HEK293 (cell line): ENCODE data around the gene PPIA.
A peak's percentile ranks its signal among the peaks of the same experiment; 100 is the strongest.

Experiments
- BCL6B ChIP-seq: fragments of 450-650 bp; formaldehyde crosslinking; IDR thresholded peaks from 2 replicates; pipeline ENCODE4 v1.5.1; 2017; ENCODE audit warnings: missing biosample characterization, missing genetic modification characterization
- EGR2 ChIP-seq: fragments of 450-650 bp; formaldehyde crosslinking; IDR thresholded peaks from 2 replicates; pipeline ENCODE4 v1.5.1; 2016; ENCODE audit warnings: low read depth, missing biosample characterization, missing genetic modification characterization
- GLIS2 ChIP-seq: fragments of 450-650 bp; formaldehyde crosslinking; IDR thresholded peaks from 2 replicates; pipeline ENCODE4 v1.5.1; 2016; ENCODE audit warnings: missing biosample characterization, missing genetic modification characterization
- HIC1 ChIP-seq: fragments of 450-650 bp; formaldehyde crosslinking; IDR thresholded peaks from 2 replicates; pipeline ENCODE4 v1.5.1; 2016; ENCODE audit warnings: missing biosample characterization, missing genetic modification characterization
- HOXA7 ChIP-seq: sonication (generic); formaldehyde crosslinking; IDR thresholded peaks from 2 replicates; pipeline ENCODE4 v1.8.1; 2022; ENCODE audit warnings: missing genetic modification reagents, borderline replicate concordance
- KLF7 ChIP-seq: fragments of 450-650 bp; formaldehyde crosslinking; IDR thresholded peaks from 2 replicates; pipeline ENCODE4 v1.5.1; 2016; ENCODE audit warnings: missing biosample characterization, missing genetic modification characterization, borderline replicate concordance
- KLF9 ChIP-seq: fragments of 450-650 bp; formaldehyde crosslinking; IDR thresholded peaks from 2 replicates; pipeline ENCODE4 v1.5.1; 2016; ENCODE audit warnings: missing biosample characterization, missing genetic modification characterization, low read depth
- REST ChIP-seq: fragments of 450-650 bp; formaldehyde crosslinking; IDR thresholded peaks from 2 replicates; pipeline ENCODE4 v1.5.1; 2016; ENCODE audit warnings: missing biosample characterization, missing genetic modification characterization
- YY2 ChIP-seq: fragments of 450-650 bp; formaldehyde crosslinking; IDR thresholded peaks from 2 replicates; pipeline ENCODE4 v1.5.1; 2016; ENCODE audit warnings: missing biosample characterization, missing genetic modification characterization
- ZBTB17 ChIP-seq: fragments of 450-650 bp; formaldehyde crosslinking; IDR thresholded peaks from 2 replicates; pipeline ENCODE4 v1.5.1; 2016; ENCODE audit warnings: missing biosample characterization, missing genetic modification characterization
- ZBTB8A ChIP-seq: fragments of 450-650 bp; formaldehyde crosslinking; IDR thresholded peaks from 2 replicates; pipeline ENCODE4 v1.5.1; 2016; ENCODE audit warnings: missing biosample characterization, missing genetic modification characterization
- ZFHX2 ChIP-seq: fragments of 450-650 bp; formaldehyde crosslinking; conservative IDR thresholded peaks from 2 replicates; pipeline ENCODE4 v1.5.1; 2016; ENCODE audit warnings: missing biosample characterization, missing genetic modification characterization
- ZNF138 ChIP-seq: fragments of 450-650 bp; formaldehyde crosslinking; IDR thresholded peaks from 2 replicates; pipeline ENCODE4 v1.5.1; 2016; ENCODE audit warnings: missing biosample characterization, missing genetic modification characterization, borderline replicate concordance
- ZNF146 ChIP-seq: fragments of 450-650 bp; formaldehyde crosslinking; IDR thresholded peaks from 2 replicates; pipeline ENCODE4 v1.5.1; 2016; ENCODE audit warnings: missing biosample characterization, missing genetic modification characterization
- ZNF155 ChIP-seq: fragments of 450-650 bp; formaldehyde crosslinking; IDR thresholded peaks from 2 replicates; pipeline ENCODE4 v1.5.1; 2016; ENCODE audit warnings: missing biosample characterization, missing genetic modification characterization
- ZNF184 ChIP-seq: fragments of 450-650 bp; IDR thresholded peaks from 2 replicates; pipeline ENCODE4 v1.5.1; 2018; ENCODE audit warnings: missing biosample characterization, mild to moderate bottlenecking, missing genetic modification characterization
- ZNF211 ChIP-seq: fragments of 450-650 bp; formaldehyde crosslinking; IDR thresholded peaks from 2 replicates; pipeline ENCODE4 v1.5.1; 2016; ENCODE audit warnings: low read depth, missing biosample characterization, missing genetic modification characterization
- ZNF248 ChIP-seq: fragments of 450-650 bp; formaldehyde crosslinking; IDR thresholded peaks from 2 replicates; pipeline ENCODE4 v1.5.1; 2017; ENCODE audit warnings: missing biosample characterization, missing genetic modification characterization
- ZNF292 ChIP-seq: fragments of 450-650 bp; formaldehyde crosslinking; IDR thresholded peaks from 2 replicates; pipeline ENCODE4 v1.5.1; 2016; ENCODE audit warnings: low read depth, missing biosample characterization, missing genetic modification characterization, borderline replicate concordance
- ZNF335 ChIP-seq: fragments of 450-650 bp; formaldehyde crosslinking; conservative IDR thresholded peaks from 2 replicates; pipeline ENCODE4 v1.5.1; 2016; ENCODE audit warnings: missing biosample characterization, missing genetic modification characterization
- ZNF350 ChIP-seq: fragments of 450-650 bp; formaldehyde crosslinking; IDR thresholded peaks from 2 replicates; pipeline ENCODE4 v1.5.0; 2017; ENCODE audit warnings: missing biosample characterization, mild to moderate bottlenecking, missing genetic modification characterization
- ZNF391 ChIP-seq: fragments of 450-650 bp; formaldehyde crosslinking; IDR thresholded peaks from 2 replicates; pipeline ENCODE4 v1.5.1; 2016; ENCODE audit warnings: low read depth, missing biosample characterization, missing genetic modification characterization, borderline replicate concordance
- ZNF416 ChIP-seq: fragments of 450-650 bp; formaldehyde crosslinking; IDR thresholded peaks from 2 replicates; pipeline ENCODE4 v1.5.1; 2016; ENCODE audit warnings: missing biosample characterization, missing genetic modification characterization
- ZNF433 ChIP-seq: fragments of 450-650 bp; formaldehyde crosslinking; IDR thresholded peaks from 2 replicates; pipeline ENCODE4 v1.5.1; 2016; ENCODE audit warnings: missing biosample characterization, missing genetic modification characterization, low read depth
- ZNF488 ChIP-seq: fragments of 450-650 bp; formaldehyde crosslinking; IDR thresholded peaks from 2 replicates; pipeline ENCODE4 v1.5.1; 2016; ENCODE audit warnings: missing biosample characterization, missing genetic modification characterization
- ZNF501 ChIP-seq: fragments of 450-650 bp; formaldehyde crosslinking; IDR thresholded peaks from 2 replicates; pipeline ENCODE4 v1.5.1; 2016; ENCODE audit warnings: missing biosample characterization, missing genetic modification characterization
- ZNF514 ChIP-seq: fragments of 450-650 bp; formaldehyde crosslinking; IDR thresholded peaks from 2 replicates; pipeline ENCODE4 v1.5.1; 2016; ENCODE audit warnings: missing biosample characterization, missing genetic modification characterization
- ZNF544 ChIP-seq: fragments of 450-650 bp; formaldehyde crosslinking; IDR thresholded peaks from 2 replicates; pipeline ENCODE4 v1.5.0; 2017; ENCODE audit warnings: missing biosample characterization, missing genetic modification characterization
- ZNF561 ChIP-seq: fragments of 450-650 bp; IDR thresholded peaks from 2 replicates; pipeline ENCODE4 v1.5.1; 2018; ENCODE audit warnings: missing biosample characterization, missing genetic modification characterization, borderline replicate concordance
- ZNF571 ChIP-seq: fragments of 450-650 bp; formaldehyde crosslinking; IDR thresholded peaks from 2 replicates; pipeline ENCODE4 v1.5.0; 2017; ENCODE audit warnings: missing biosample characterization, missing genetic modification characterization
- ZNF580 ChIP-seq: fragments of 450-650 bp; formaldehyde crosslinking; IDR thresholded peaks from 2 replicates; pipeline ENCODE4 v1.5.1; 2016; ENCODE audit warnings: missing biosample characterization, missing genetic modification characterization
- ZNF596 ChIP-seq: fragments of 450-650 bp; IDR thresholded peaks from 2 replicates; pipeline ENCODE4 v1.5.0; 2018; ENCODE audit warnings: missing biosample characterization, mild to moderate bottlenecking, missing genetic modification characterization, moderate library complexity
- ZNF660 ChIP-seq: fragments of 450-650 bp; IDR thresholded peaks from 2 replicates; pipeline ENCODE4 v1.5.1; 2018; ENCODE audit warnings: missing biosample characterization, mild to moderate bottlenecking, missing genetic modification characterization
- ZNF843 ChIP-seq: fragments of 450-650 bp; formaldehyde crosslinking; IDR thresholded peaks from 2 replicates; pipeline ENCODE4 v1.5.1; 2016; ENCODE audit warnings: missing biosample characterization, missing genetic modification characterization

The PPIA gene

GRCh38 chr7:44748948-44749731 is 47.3 kb upstream of the PPIA start (continued):
- TF ChIP-seq ZNF514 (no peak), ZNF211 (tag by site-specific recombination) (no peak), KLF9 (tag by site-specific recombination) (0 out of 2 replicates have a peak, but pooled peaks have one; percentile 23), ZNF660 (tag by site-specific recombination) (no peak), ZFHX2 (tag by site-specific recombination) (peak; percentile 87), ZNF580 (tag by site-specific recombination) (no peak), ZNF391 (tag by site-specific recombination) (no peak), ZNF138 (tag by site-specific recombination) (no peak), ZNF501 (tag by site-specific recombination) (no peak), ZBTB17 (no peak), ZNF571 (no peak), HIC1 (tag by site-specific recombination) (no peak), KLF7 (tag by site-specific recombination) (no peak), ZNF416 (tag by site-specific recombination) (no peak), EGR2 (peak; percentile 65; the same call in 1 of the 2 replicates), ZNF544 (tag by site-specific recombination) (no peak), ZNF561 (no peak), ZNF146 (tag by site-specific recombination) (no peak), ZNF335 (tag by site-specific recombination) (peak; percentile 50), REST (tag by site-specific recombination) (0 out of 2 replicates have a peak, but pooled peaks have one; percentile 30), ZNF488 (tag by site-specific recombination) (no peak), ZNF596 (tag by site-specific recombination) (no peak), GLIS2 (tag by site-specific recombination) (peak; percentile 78), HOXA7 (no peak), ZNF248 (tag by site-specific recombination) (no peak), YY2 (tag by site-specific recombination) (no peak), ZNF433 (tag by site-specific recombination) (no peak), ZNF184 (no peak), ZBTB8A (tag by site-specific recombination) (peak; percentile 21; the same call in 1 of the 2 replicates), BCL6B (tag by site-specific recombination) (no peak), ZNF350 (no peak), ZNF292 (tag by site-specific recombination) (no peak), ZNF155 (tag by site-specific recombination) (no peak), ZNF843 (tag by site-specific recombination) (no peak)
